H1 (cell line): ENCODE results near the gene SAMD9L. TPM values are rescaled to one million over a fixed set of nuclear protein-coding genes. Genes with fewer than 3 reads are reported as not detected.

Source experiments
- CTCF ChIA-PET: fragments of 300-600 bp; sonication (Branson Sonifier 250); formaldehyde crosslinking; loops from one replicate; lab custom pipeline; 2021; ENCODE audit not compliant: partially characterized antibody; lab: Charles Lee
- POLR2A ChIA-PET: fragments of 300-600 bp; sonication (Branson Sonifier 250); formaldehyde crosslinking; loops from one replicate; lab custom pipeline; 2021; ENCODE audit warnings: inconsistent platforms; ENCODE audit not compliant: partially characterized antibody; lab: Charles Lee
- DNase-seq, 2 experiments: peaks; one replicate each; pipeline versions ENCODE4 v3.0.0 to v3.0.0-alpha.2; 2010 to 2022; ENCODE audit warnings: low spot score in 2 of 2, low read depth in 1 of 2, mixed read lengths in 1 of 2
- FAIRE-seq: peaks from 2 replicates; lab custom pipeline; 2011; peaks lifted over from hg19 to GRCh38; lab: Jason Lieb, UNC
- H2AFZ ChIP-seq: 2 replicates; pipeline ENCODE4 v1.8.1; 2012; ENCODE audit warnings: low read length, inconsistent platforms
- H2AK5ac ChIP-seq: 2 replicates; pipeline ENCODE4 v1.6.1; 2013; ENCODE audit warnings: low read depth, low read length
- H2BK120ac ChIP-seq: replicated peaks from 2 replicates; pipeline ENCODE3; 2013; ENCODE audit warnings: low read depth, low read length, inconsistent platforms
- H2BK12ac ChIP-seq: 2 replicates; pipeline ENCODE4 v1.6.1; 2013; ENCODE audit warnings: low read depth, low read length
- H2BK15ac ChIP-seq: 2 replicates; pipeline ENCODE4 v1.6.1; 2013; ENCODE audit warnings: low read length
- H2BK20ac ChIP-seq: 2 replicates; pipeline ENCODE4 v1.6.1; 2013; ENCODE audit warnings: low read length
- H2BK5ac ChIP-seq: 2 replicates; pipeline ENCODE4 v1.6.1; 2013; ENCODE audit warnings: low read depth, low read length
- H3K14ac ChIP-seq: 2 replicates; pipeline ENCODE4 v1.6.1; 2013; ENCODE audit warnings: inconsistent platforms; ENCODE audit not compliant: insufficient read length
- H3K18ac ChIP-seq: 2 replicates; pipeline ENCODE4 v1.6.1; 2013; ENCODE audit warnings: low read length; ENCODE audit errors: extremely low read depth
- H3K23ac ChIP-seq: 2 replicates; pipeline ENCODE4 v1.6.1; 2013; ENCODE audit warnings: inconsistent platforms; ENCODE audit not compliant: insufficient read length
- H3K23me2 ChIP-seq: 2 replicates; pipeline ENCODE4 v1.6.1; 2013; ENCODE audit warnings: low read depth, low read length
- H3K27ac ChIP-seq: 2 replicates; pipeline ENCODE4 v1.6.1; 2011; ENCODE audit warnings: low read depth, low read length, inconsistent platforms
- H3K27me3 ChIP-seq, 4 experiments: replicated peaks in 1 of 4; 1 replicate in 1 of 4; 2 replicates in 3 of 4; pipeline versions ENCODE4 v1.6.1 to v1.8.1; 2011 to 2013; ENCODE audit warnings: low read length in 3 of 4, mild to moderate bottlenecking in 3 of 4, inconsistent platforms in 2 of 4, mixed read lengths in 2 of 4, moderate library complexity in 1 of 4; ENCODE audit not compliant: control insufficient read depth in 3 of 4, insufficient read depth in 3 of 4; ENCODE audit errors: extremely low read depth in 1 of 4
- H3K36me3 ChIP-seq, 4 experiments: 2 replicates each; pipeline versions ENCODE4 v1.6.1 to v1.8.1; 2011 to 2013; ENCODE audit warnings: mild to moderate bottlenecking in 4 of 4, low read length in 3 of 4, moderate library complexity in 2 of 4, control low read depth in 1 of 4, inconsistent platforms in 1 of 4; ENCODE audit not compliant: insufficient read depth in 4 of 4, control insufficient read depth in 2 of 4
- H3K4ac ChIP-seq: replicated peaks from 2 replicates; pipeline ENCODE3; 2013; ENCODE audit warnings: low read length, low read depth, mixed read lengths, inconsistent platforms; ENCODE audit not compliant: insufficient read length
- H3K4me1 ChIP-seq, 4 experiments: replicated peaks in 1 of 4; 1 replicate in 1 of 4; 2 replicates in 3 of 4; pipeline versions ENCODE4 v1.6.1 to v1.8.1; 2011 to 2013; ENCODE audit warnings: low read length in 3 of 4, inconsistent platforms in 2 of 4, mixed read lengths in 1 of 4; ENCODE audit not compliant: insufficient read depth in 4 of 4, control insufficient read depth in 3 of 4
- H3K4me2 ChIP-seq, 2 experiments: 2 replicates each; pipeline versions ENCODE4 v1.6.1 to v1.8.1; 2011 to 2013; ENCODE audit warnings: low read depth in 2 of 2, low read length in 2 of 2, control low read depth in 1 of 2, inconsistent platforms in 1 of 2, mild to moderate bottlenecking in 1 of 2; ENCODE audit not compliant: insufficient read depth in 1 of 2
- H3K4me3 ChIP-seq, 4 experiments: fragments of 200-600, 300-600 bp in 1 of 4; sonication (generic), shearing (Covaris generic), sonication (Bioruptor Twin) in 1 of 4; 2 replicates each; pipeline versions ENCODE4 v1.5.1 to v1.8.1; 2011 to 2016; ENCODE audit warnings: low read length in 4 of 4, low read depth in 3 of 4, control low read depth in 2 of 4, inconsistent platforms in 2 of 4, mild to moderate bottlenecking in 2 of 4, mixed read lengths in 1 of 4, moderate library complexity in 1 of 4; ENCODE audit not compliant: insufficient read depth in 2 of 4; ENCODE audit errors: extremely low read depth in 1 of 4
- H3K56ac ChIP-seq: replicated peaks from 2 replicates; pipeline ENCODE3; 2013; ENCODE audit warnings: low read depth, mild to moderate bottlenecking, mixed read lengths, low read length, inconsistent platforms; ENCODE audit not compliant: insufficient read length
- H3K79me1 ChIP-seq: 2 replicates; pipeline ENCODE4 v1.6.1; 2013; ENCODE audit warnings: low read depth, low read length, control low read depth
- H3K79me2 ChIP-seq, 2 experiments: 2 replicates each; pipeline versions ENCODE4 v1.6.1 to v1.8.1; 2012 to 2013; ENCODE audit warnings: low read length in 2 of 2, mild to moderate bottlenecking in 2 of 2, inconsistent platforms in 1 of 2; ENCODE audit not compliant: insufficient read depth in 2 of 2, control insufficient read depth in 1 of 2
- H3K9ac ChIP-seq, 4 experiments: replicated peaks in 1 of 4; 1 replicate in 1 of 4; 2 replicates in 3 of 4; pipeline versions ENCODE4 v1.6.1 to v1.8.1; 2011 to 2013; ENCODE audit warnings: low read depth in 3 of 4, low read length in 3 of 4, control low read depth in 2 of 4, mild to moderate bottlenecking in 2 of 4, moderate library complexity in 2 of 4, inconsistent platforms in 1 of 4; ENCODE audit errors: extremely low read depth in 1 of 4
- H3K9me3 ChIP-seq, 2 experiments: 2 replicates each; pipeline versions ENCODE4 v1.6.1 to v1.8.1; 2012 to 2013; ENCODE audit warnings: mild to moderate bottlenecking in 2 of 2, moderate library complexity in 2 of 2, control low read depth in 1 of 2, inconsistent platforms in 1 of 2, low read depth in 1 of 2, low read length in 1 of 2, mixed read lengths in 1 of 2; ENCODE audit not compliant: insufficient read depth in 2 of 2
- H4K20me1 ChIP-seq, 2 experiments: replicated peaks in 1 of 2; 2 replicates each; pipeline versions ENCODE3 to v1.8.1; 2011 to 2013; ENCODE audit warnings: inconsistent platforms in 2 of 2, low read length in 2 of 2, mild to moderate bottlenecking in 1 of 2; ENCODE audit not compliant: insufficient read depth in 2 of 2, control insufficient read depth in 1 of 2
- H4K5ac ChIP-seq: 2 replicates; pipeline ENCODE4 v1.6.1; 2013; ENCODE audit warnings: low read length, low read depth, mixed read lengths, inconsistent platforms; ENCODE audit not compliant: insufficient read length
- H4K8ac ChIP-seq: 2 replicates; pipeline ENCODE4 v1.8.0; 2013; ENCODE audit warnings: mild to moderate bottlenecking, moderate library complexity, low read length, inconsistent platforms; ENCODE audit not compliant: insufficient read depth; ENCODE audit errors: extremely low read depth
- H4K91ac ChIP-seq: replicated peaks from 2 replicates; pipeline ENCODE3; 2013; ENCODE audit warnings: low read length, mixed read lengths, inconsistent platforms; ENCODE audit not compliant: insufficient read length
- BACH1 ChIP-seq: IDR thresholded peaks from 2 replicates; pipeline ENCODE4 v1.6.1; 2012; ENCODE audit warnings: low read length, improper control_type of control experiment
- CBX5 ChIP-seq: fragments of 300-800, 300-1000 bp; sonication (generic); IDR thresholded peaks from 2 replicates; pipeline ENCODE4 v1.7.1; 2016; ENCODE audit warnings: antibody characterized with exemption, low read length, low read depth
- EGR1 ChIP-seq: IDR thresholded peaks from 2 replicates; pipeline ENCODE4 v1.6.1; 2011; ENCODE audit warnings: low read depth, low read length, borderline replicate concordance
- EZH2 ChIP-seq: fragments of 200-600 bp; sonication (generic); IDR thresholded peaks from 2 replicates; pipeline ENCODE4 v1.7.1; 2012; ENCODE audit warnings: low read depth, mild to moderate bottlenecking, moderate library complexity, low read length, inconsistent platforms; ENCODE audit not compliant: severe bottlenecking
- MAFK ChIP-seq: IDR thresholded peaks from 2 replicates; pipeline ENCODE4 v1.6.1; 2012; ENCODE audit warnings: low read depth, mild to moderate bottlenecking, improper control_type of control experiment, low read length
- NANOG ChIP-seq: IDR thresholded peaks from 2 replicates; pipeline ENCODE4 v1.6.1; 2011; ENCODE audit warnings: low read length, low read depth, mild to moderate bottlenecking, inconsistent platforms; ENCODE audit not compliant: insufficient read depth, poor library complexity, severe bottlenecking
- NRF1 ChIP-seq: IDR thresholded peaks from 2 replicates; pipeline ENCODE4 v1.6.1; 2011; ENCODE audit warnings: mild to moderate bottlenecking, low read depth, low read length, improper control_type of control experiment
- PHF8 ChIP-seq: fragments of 200-600 bp; sonication (generic); conservative IDR thresholded peaks from 2 replicates; pipeline ENCODE4 v1.7.1; 2012; ENCODE audit warnings: low read depth, mild to moderate bottlenecking, inconsistent platforms, low read length, moderate library complexity
- POLR2A ChIP-seq, 2 experiments: IDR thresholded peaks; 1 replicate in 1 of 2; 2 replicates in 1 of 2; pipeline ENCODE4 v1.6.1; 2011; ENCODE audit warnings: low read depth in 2 of 2, low read length in 2 of 2, mild to moderate bottlenecking in 2 of 2; ENCODE audit errors: control extremely low read depth in 1 of 2
- RBBP5 ChIP-seq: IDR thresholded peaks from 2 replicates; pipeline ENCODE4 v1.7.1; 2012; ENCODE audit warnings: low read depth, mild to moderate bottlenecking, inconsistent platforms, low read length, moderate library complexity, borderline replicate concordance
- RNF2 ChIP-seq: fragments of 200-900, 300-1000 bp; sonication (generic); IDR thresholded peaks from 2 replicates; pipeline ENCODE4 v1.7.1; 2016; ENCODE audit warnings: borderline replicate concordance, low read depth, mild to moderate bottlenecking, antibody characterized with exemption, low read length; ENCODE audit not compliant: poor library complexity, severe bottlenecking; ENCODE audit errors: missing control alignments
- ZNF274 ChIP-seq: IDR thresholded peaks from 2 replicates; pipeline ENCODE4 v1.7.0; 2012; ENCODE audit warnings: low read length, borderline replicate concordance; ENCODE audit errors: extremely low read depth
- WGBS, 2 experiments: shearing (Covaris generic) in 1 of 2; methylation state at CpG; one replicate each; pipeline versions ENCODE4 v1.1.6 to v1.1.7; 2013 to 2015; ENCODE audit warnings: low lambda C conversion rate in 2 of 2, mixed read lengths in 2 of 2, inconsistent platforms in 1 of 2, low coverage in 1 of 2, missing lambda C conversion rate in 1 of 2; ENCODE audit not compliant: insufficient replicate concordance in 2 of 2, insufficient coverage in 1 of 2, insufficient read length in 1 of 2; ENCODE audit errors: extremely low coverage in 1 of 2, missing lambda C conversion rate in 1 of 2; 5-methylcytosine and 5-hydroxymethylcytosine counted together
- polyA plus RNA-seq, 7 experiments: library from polyadenylated mRNA; depleted of rRNA in 3 of 7; stranded (reverse) in 5 of 7; unstranded in 2 of 7; fragments of >200 nt in 5 of 7; fragments of 200-250 nt in 2 of 7; gene quantifications; 1 replicate in 5 of 7; 2 replicates in 1 of 7; 4 replicates in 1 of 7; pipeline versions ENCODE4 v1.2.1 to v1.2.3, GENCODE V29; 2011 to 2013; ENCODE audit warnings: missing spikeins in 2 of 7, mixed read lengths in 2 of 7
- total RNA-seq: library from RNA; stranded (reverse); fragmentation: NEBNext Ultra II Directional; extraction: Animal tissue kit (Norgen Biotek cat#: 25700); gene quantifications from 2 replicates; pipeline ENCODE4 v1.2.1, GENCODE V29; 2021
- TF ChIP-seq, protein P1 (sequence below): IDR thresholded peaks from 2 replicates; pipeline ENCODE4 v1.6.1; 2011; ENCODE audit warnings: low read depth, mild to moderate bottlenecking, low read length; ENCODE audit not compliant: insufficient read depth

SAMD9L gene
- total and polyA plus RNA-seq, 2 of the 8 experiments (the other 6 are each of a cell fraction or from before 2014, with no cell fraction given), result not detected

DNA sequence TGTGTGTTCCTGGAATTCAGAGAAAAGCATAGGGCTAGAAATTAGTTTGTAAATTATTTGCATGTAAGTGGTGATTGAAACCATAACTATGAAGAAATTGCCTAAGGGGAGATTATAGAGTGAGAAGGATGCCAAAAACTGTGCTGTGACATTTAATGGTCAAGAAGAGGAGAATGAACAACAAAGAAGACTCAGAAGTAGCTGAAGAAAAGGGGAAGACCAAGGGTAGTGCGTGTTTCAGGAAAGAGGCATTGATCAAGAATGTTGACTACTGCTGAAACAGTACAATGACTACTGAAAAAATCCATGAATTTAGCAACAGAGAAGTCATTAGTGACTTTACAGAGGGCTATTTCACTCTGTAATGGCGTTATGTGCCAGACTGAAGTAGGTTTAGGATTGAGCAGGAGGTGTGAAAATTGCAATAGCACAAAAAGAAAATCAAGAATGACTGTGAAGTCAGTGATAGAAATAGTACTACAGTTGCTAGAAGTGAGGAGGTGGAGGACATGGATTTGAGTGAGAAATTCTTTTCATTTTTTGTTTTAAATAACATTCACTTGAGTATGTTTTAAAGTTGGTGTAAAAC lies 28.9 kb upstream of the SAMD9L start:
- Histone ChIP-seq H3K4ac (no peak overlapping the region), H3K56ac (peak overlapping the region; percentile 37), H3K79me1 (no peaks in the 10 kb centered on the region), H2BK20ac (no peak overlapping the region), H2BK5ac (no peak overlapping the region), H3K4me2 (no peak overlapping the region), H3K9ac (no peak overlapping the region), H3K23me2 (no peaks in the 10 kb centered on the region), H2AFZ (0 out of 2 replicates have a peak overlapping the region, but pooled peaks have one; percentile 8), H3K36me3 (no peaks in the 10 kb centered on the region), H3K27me3 (no peaks in the 10 kb centered on the region), H3K27ac (no peak overlapping the region), H2BK12ac (no peak overlapping the region), H3K14ac (no peak overlapping the region), H3K18ac (no peak overlapping the region), H2BK15ac (no peak overlapping the region), H4K91ac (no peak overlapping the region), H3K79me2 (no peaks in the 10 kb centered on the region), H4K8ac (no peak overlapping the region), H4K20me1 (no peaks in the 10 kb centered on the region), H2AK5ac (no peak overlapping the region), H3K4me3 (no peak overlapping the region), H3K4me1 (no peaks in the 10 kb centered on the region; a peak in 1 of 7 replicates), H4K5ac (no peak overlapping the region), H2BK120ac (no peak overlapping the region), H3K9me3 (peaks cover 3 to 4% of the 10 kb centered on the region in 2 experiments; a peak in 3 of 4 replicates), H3K23ac (no peak overlapping the region)
- WGBS, 2 experiments, result 70% methylated on average over 2 of the region's 2 CpGs; no CpG with 5 or more reads in 1 of the 2 experiments
- FAIRE-seq, result no peak
- POLR2A ChIA-PET, result no interaction called here
- CTCF ChIA-PET, result interaction anchor here (0.9 to 1.1 kb wide), 2 partner anchors 9 to 50 kb away, joined by 3 read pairs; no protein-coding TSS in a partner anchor
- no peak for DNase-seq
- no peak for TF ChIP-seq BACH1
- TF ChIP-seq EZH2, result no peak
- no peak for TF ChIP-seq RNF2
- TF ChIP-seq NANOG, result no peak
- no peak for TF ChIP-seq POLR2A (IDR thresholded peaks at IDR 0.05; ENCODE audit: control extremely low read depth in 1 of 2, low read depth in 2 of 2, low read length in 2 of 2)
- no peak for TF ChIP-seq MAFK
- no peak for TF ChIP-seq ZNF274
- TF ChIP-seq EGR1, result no peak
- TF ChIP-seq NRF1, result no peak
- no peak for TF ChIP-seq RBBP5
- TF ChIP-seq CBX5, result no peak
- TF ChIP-seq PHF8, result no peak
- TF ChIP-seq, protein P1, sequence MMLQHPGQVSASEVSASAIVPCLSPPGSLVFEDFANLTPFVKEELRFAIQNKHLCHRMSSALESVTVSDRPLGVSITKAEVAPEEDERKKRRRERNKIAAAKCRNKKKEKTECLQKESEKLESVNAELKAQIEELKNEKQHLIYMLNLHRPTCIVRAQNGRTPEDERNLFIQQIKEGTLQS, result no peak
